ENCODE measurements around the gene RNF181. TPM values are rescaled to one million over a fixed set of nuclear protein-coding genes. Genes with fewer than 3 reads are reported as not detected.

Gene RNF181
- total and polyA plus RNA-seq, 2 of the 13 experiments (the other 11 are each of a cell fraction or from before 2014, with no cell fraction given): 224 to 578 TPM

GRCh38 chr2:85583667-85584353 is 11.7 kb upstream of the RNF181 start (continued):
- TF ChIP-seq RBM22 (optimal IDR thresholded peaks at IDR 0.05; ENCODE audit: low read length) (peak; percentile 55), MTA3 (CRISPR knock-in tag; IDR thresholded peaks at IDR 0.05) (no peak), ZNF607 (CRISPR knock-in tag; IDR thresholded peaks at IDR 0.05; ENCODE audit: borderline replicate concordance) (peak; percentile 86; the same call in 1 of the 2 replicates), ZBTB25 (CRISPR knock-in tag; IDR thresholded peaks at IDR 0.05) (no peak), KMT2A (CRISPR knock-in tag; IDR thresholded peaks at IDR 0.05) (no peak), SOX5 (CRISPR knock-in tag; IDR thresholded peaks at IDR 0.05; ENCODE audit: borderline replicate concordance) (0 out of 2 replicates have a peak, but pooled peaks have one; percentile 48), ZNF225 (CRISPR knock-in tag; IDR thresholded peaks at IDR 0.05) (no peak), ZNF713 (CRISPR knock-in tag; IDR thresholded peaks at IDR 0.05) (no peak), FOXJ3 (CRISPR knock-in tag; IDR thresholded peaks at IDR 0.05; ENCODE audit: borderline replicate concordance) (0 out of 2 replicates have a peak, but pooled peaks have one; percentile 32), ZNF788 (CRISPR knock-in tag; IDR thresholded peaks at IDR 0.05; ENCODE audit: borderline replicate concordance) (no peak), RBAK (CRISPR knock-in tag; IDR thresholded peaks at IDR 0.05) (no peak), DZIP1 (CRISPR knock-in tag; IDR thresholded peaks at IDR 0.05) (no peak), THAP8 (CRISPR knock-in tag; IDR thresholded peaks at IDR 0.05; ENCODE audit: borderline replicate concordance) (0 out of 2 replicates have a peak, but pooled peaks have one; percentile 56), ZNF101 (CRISPR knock-in tag; IDR thresholded peaks at IDR 0.05; ENCODE audit: borderline replicate concordance, low read depth) (0 out of 2 replicates have a peak, but pooled peaks have one; percentile 12), KDM4B (CRISPR knock-in tag; IDR thresholded peaks at IDR 0.05) (peak; percentile 17; the same call in 1 of the 2 replicates), TRIM22 (IDR thresholded peaks at IDR 0.05) (no peak), ZBTB7A (CRISPR knock-in tag; IDR thresholded peaks at IDR 0.05) (no peak), RBM39 (IDR thresholded peaks at IDR 0.05; ENCODE audit: low read depth, low read length, poor library complexity, severe bottlenecking) (no peak), ZNF24 (IDR thresholded peaks at IDR 0.05) (peak; percentile 78)
- TF ChIP-seq, protein P1, sequence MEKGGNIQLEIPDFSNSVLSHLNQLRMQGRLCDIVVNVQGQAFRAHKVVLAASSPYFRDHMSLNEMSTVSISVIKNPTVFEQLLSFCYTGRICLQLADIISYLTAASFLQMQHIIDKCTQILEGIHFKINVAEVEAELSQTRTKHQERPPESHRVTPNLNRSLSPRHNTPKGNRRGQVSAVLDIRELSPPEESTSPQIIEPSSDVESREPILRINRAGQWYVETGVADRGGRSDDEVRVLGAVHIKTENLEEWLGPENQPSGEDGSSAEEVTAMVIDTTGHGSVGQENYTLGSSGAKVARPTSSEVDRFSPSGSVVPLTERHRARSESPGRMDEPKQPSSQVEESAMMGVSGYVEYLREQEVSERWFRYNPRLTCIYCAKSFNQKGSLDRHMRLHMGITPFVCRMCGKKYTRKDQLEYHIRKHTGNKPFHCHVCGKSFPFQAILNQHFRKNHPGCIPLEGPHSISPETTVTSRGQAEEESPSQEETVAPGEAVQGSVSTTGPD (CRISPR knock-in tag; IDR thresholded peaks at IDR 0.05): no peak
- TF ChIP-seq, protein P2, sequence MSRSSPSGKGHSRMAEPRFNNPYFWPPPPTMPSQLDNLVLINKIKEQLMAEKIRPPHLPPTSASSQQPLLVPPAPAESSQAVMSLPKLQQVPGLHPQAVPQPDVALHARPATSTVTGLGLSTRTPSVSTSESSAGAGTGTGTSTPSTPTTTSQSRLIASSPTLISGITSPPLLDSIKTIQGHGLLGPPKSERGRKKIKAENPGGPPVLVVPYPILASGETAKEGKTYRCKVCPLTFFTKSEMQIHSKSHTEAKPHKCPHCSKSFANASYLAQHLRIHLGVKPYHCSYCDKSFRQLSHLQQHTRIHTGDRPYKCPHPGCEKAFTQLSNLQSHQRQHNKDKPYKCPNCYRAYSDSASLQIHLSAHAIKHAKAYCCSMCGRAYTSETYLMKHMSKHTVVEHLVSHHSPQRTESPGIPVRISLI (CRISPR knock-in tag; IDR thresholded peaks at IDR 0.05; ENCODE audit: borderline replicate concordance): no peak
